KOPT-K1 (cell line): ENCODE measurements around the gene ECT2L.

ENCODE experiments used
- H3K27ac ChIP-seq: fragments of 200-600 bp; sonication (generic); 2 replicates; pipeline ENCODE4 v1.5.1; 2016; ENCODE audit warnings: antibody characterized with exemption, mild to moderate bottlenecking, low read depth, low read length; ENCODE audit not compliant: poor library complexity, severe bottlenecking
- H3K36me3 ChIP-seq: fragments of 200-600 bp; sonication (generic); 2 replicates; pipeline ENCODE4 v1.5.1; 2017; ENCODE audit warnings: antibody characterized with exemption, mild to moderate bottlenecking, low read length, moderate library complexity; ENCODE audit not compliant: insufficient read depth
- H3K9me3 ChIP-seq: fragments of 200-600 bp; sonication (generic); 2 replicates; pipeline ENCODE4 v1.5.1; 2017; ENCODE audit warnings: antibody characterized with exemption, low read length, mild to moderate bottlenecking; ENCODE audit not compliant: insufficient read depth, poor library complexity, severe bottlenecking

Gene ECT2L

DNA sequence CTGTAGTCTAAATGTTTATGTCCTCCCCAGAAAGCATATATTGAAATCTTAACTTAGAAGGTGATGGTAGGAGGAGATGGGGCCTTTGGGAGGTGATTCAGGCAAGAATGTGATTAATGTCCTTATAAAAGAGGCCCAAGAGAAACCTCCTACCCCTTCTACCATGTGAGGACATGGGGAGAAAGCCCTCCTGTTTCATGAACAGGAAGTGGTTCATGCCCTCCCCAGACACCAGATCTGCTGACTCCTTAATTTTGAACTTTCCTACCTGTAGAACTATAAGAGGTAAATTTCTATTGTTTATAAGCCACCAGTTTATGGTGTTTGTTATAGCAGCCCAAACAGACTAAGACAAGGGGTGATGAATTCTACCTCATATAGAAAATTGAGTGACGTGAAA is 8.7 kb upstream of the ECT2L start:
- H3K36me3 ChIP-seq = no peaks in the 10 kb centered on the region
- H3K9me3 ChIP-seq = no peaks in the 10 kb centered on the region
- no peak overlapping the region for H3K27ac ChIP-seq

DNA sequence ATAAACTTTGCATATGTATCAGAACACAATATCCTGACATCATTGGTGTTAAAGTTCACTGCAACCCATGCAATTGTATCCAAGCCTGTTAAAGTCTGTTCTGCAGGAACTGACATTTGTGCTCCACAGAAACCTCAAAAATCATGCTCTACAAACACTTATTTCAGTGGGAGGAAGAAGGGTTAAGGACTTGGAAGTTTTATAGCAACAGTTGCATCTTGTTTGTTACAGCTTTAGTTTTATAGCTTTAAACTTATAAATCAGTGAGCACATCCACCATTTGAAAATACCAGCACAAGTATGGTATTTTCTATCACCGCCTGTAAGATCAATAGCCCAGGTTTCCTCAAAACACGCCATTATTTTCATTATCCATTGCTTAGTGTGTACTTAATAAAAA is 884 bp downstream of the ECT2L start:
- no peak overlapping the region for H3K27ac ChIP-seq
- no peaks in the 10 kb centered on the region for H3K36me3 ChIP-seq
- no peaks in the 10 kb centered on the region for H3K9me3 ChIP-seq

DNA sequence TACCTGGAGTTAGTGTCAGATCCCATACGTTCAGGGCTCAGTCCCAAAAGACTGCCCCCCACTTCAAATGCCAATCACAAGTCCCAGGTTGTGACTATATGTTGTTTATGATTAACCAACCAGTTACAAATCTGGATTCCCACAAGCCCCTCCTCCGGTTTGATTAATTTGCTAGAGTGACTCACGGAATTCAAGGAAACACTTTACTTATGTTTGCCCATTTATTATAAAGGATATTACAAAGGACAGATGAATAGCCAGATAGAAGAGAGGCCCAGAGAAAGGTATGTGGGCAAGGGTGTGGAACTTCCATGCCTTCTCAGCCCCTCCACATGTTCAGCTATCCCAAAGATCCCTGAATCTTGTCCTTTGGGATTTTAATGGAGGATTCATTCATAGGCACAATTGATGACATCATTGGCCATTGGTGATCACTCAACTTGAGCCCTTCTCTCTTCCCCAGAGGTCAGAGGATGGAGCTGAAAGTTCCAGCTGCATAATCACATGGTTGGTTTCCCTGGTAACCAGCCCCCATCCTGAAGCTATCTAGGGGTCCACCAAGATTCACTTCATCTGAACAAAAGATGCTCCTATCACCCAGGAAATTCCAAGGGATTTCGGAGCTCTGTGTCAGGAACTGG is 2.0 kb downstream of the ECT2L start:
- Histone ChIP-seq H3K9me3 (no peaks in the 10 kb centered on the region), H3K27ac (no peak overlapping the region), H3K36me3 (no peaks in the 10 kb centered on the region)

DNA sequence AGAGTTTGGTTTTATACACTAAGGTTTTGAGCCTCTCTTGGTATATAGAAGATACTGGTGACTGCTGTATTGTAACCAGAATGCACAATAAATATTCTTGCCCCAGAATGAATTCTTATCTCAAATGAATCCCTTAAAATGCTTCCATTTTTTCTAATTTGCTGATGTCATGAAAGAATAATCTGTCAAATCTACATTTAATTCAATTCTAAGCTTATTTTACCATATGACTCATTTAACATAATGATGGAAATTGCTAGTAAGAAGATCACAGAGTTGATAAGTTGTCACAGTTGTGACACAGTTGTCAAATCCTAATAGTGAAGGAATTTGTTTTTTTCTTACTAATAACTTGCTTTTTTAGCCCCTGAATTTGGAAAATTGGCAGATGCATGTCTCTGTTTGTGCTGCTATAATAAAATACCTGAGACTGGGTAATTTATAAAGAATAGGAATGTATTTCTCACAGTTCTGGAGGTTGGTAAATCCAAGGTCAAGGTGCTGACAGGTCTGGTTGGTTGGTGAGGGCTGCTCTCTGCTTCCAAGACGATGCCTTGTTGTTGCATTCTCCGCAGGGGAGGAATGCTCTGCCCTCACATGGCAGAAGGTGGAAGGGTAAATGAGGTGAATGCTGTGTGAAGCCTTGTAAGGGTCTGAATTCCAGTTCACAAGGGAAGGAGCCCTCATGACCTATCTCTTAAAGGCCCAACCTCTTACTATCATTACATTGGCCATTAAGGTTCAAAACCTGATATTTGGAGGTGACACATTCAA is 4.7 kb downstream of the ECT2L start:
- H3K27ac ChIP-seq = no peak overlapping the region
- H3K36me3 ChIP-seq = no peaks in the 10 kb centered on the region
- H3K9me3 ChIP-seq = no peaks in the 10 kb centered on the region

DNA sequence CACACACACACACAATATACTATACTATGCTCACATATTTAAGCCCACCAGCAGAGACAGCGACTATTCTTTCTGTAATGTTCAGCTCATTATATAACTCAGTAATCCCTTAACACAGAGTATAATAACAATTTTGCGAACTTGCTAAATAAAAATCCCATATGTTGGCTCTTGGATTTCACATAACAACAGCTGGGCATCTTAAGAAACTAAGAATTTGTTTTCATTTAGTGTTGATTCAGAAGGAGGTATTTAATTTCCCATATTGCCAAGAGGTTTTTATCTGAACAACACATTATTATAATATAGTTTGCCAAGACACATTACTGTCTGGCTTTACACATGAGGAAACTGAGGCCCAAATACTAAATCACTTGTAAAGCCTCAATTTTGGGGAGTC is 7.4 kb downstream of the ECT2L start:
- H3K27ac ChIP-seq = no peak overlapping the region
- no peaks in the 10 kb centered on the region for H3K9me3 ChIP-seq
- no peaks in the 10 kb centered on the region for H3K36me3 ChIP-seq

DNA sequence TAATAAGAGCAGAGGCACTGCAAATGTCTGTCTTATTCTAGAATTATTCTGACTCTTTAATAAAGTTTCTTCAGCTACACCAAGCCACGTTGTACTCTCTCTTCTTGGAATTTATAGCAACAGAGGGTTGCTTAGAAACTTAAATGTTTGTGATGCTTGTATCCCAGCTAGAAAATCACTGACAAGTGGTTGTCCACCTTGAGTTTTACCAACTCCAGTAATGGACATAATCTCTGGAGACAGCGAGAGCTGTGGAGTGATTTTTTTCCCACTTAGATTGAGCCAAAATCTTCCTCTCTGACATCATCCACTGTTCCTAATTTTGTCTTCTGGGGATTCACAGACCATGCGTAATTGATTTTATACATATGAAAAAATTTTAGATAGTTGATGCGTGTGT is 8.0 kb downstream of the ECT2L start:
- no peaks in the 10 kb centered on the region for H3K36me3 ChIP-seq
- no peak overlapping the region for H3K27ac ChIP-seq
- H3K9me3 ChIP-seq = no peaks in the 10 kb centered on the region

DNA sequence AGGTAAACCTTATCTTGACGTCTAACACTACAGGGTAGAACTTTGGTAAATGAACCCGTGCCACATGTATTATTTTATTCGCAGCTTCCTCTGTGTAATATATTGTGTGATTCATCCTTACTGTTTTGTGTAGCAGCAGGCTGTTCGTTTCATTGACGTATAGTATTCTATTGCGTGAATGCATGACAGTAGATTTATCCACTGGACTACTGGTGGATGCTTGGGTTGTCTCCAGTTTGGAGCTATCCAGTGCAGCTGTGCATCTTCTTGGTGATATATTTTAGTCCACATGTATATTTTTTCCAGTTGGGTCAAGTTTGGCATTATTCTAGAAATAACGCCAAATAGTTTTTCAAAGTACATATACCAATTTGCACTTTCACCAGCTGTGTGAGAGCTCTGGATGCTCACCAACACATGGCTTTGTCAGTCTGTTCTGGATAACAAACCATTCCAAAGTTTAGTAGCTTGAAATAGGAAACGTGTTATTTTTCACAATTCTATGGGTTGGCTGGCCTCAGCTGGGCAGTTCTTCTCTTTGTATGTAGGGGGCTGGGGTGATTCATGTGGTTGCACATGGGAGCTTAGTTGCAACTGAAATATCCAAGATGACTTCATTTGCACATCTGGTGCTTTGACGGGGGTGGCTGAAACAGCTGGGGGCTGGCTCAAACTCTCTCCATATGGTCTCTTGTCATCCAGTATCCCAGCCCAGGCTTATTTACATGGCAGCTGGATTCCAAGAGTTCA is 9.3 kb downstream of the ECT2L start:
- no peaks in the 10 kb centered on the region for H3K9me3 ChIP-seq

DNA sequence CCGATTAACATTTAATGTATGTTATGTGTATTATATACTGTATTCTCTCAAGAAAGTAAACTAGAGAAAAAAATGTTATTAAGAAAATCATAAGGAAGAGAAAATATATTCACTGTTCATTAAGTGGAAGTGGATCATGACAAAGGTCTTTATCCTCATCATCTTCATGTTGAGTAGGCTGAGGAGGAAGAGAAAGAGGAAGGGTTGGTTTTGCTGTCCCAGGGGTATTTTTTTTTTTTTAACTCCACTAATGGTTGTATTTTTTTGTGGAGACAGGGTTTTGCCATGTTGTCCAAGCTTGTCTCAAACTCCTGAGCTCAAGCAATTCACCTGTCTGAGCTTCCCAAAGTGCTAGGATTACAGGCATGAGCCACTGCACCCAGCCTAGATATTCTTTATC is 11.0 kb downstream of the ECT2L start:
- Histone ChIP-seq H3K36me3 (no peaks in the 10 kb centered on the region), H3K27ac (no peak overlapping the region), H3K9me3 (no peaks in the 10 kb centered on the region)

More for the DNA sequence above, 9.3 kb downstream of the ECT2L start:
- Histone ChIP-seq H3K36me3 (no peaks in the 10 kb centered on the region), H3K27ac (no peak overlapping the region)

DNA sequence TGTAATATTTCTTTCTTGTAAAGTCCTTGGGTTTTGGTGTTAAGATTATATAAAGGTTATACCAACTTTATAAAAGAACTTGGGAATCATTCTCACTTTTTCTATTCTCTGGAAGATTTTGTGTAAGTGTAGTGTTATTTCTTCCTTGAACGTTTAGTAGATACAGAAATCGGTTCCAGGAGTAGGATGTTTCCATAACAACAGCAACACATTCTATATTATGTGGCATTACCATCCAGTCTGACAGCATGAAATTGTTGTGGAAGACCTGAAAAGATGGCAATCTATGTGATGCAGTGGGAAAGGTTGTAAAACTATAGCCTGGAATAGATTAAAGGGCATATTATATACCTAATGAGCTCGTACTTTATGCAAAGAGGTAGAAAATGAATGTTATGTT is 13.8 kb downstream of the ECT2L start:
- Histone ChIP-seq H3K36me3 (no peaks in the 10 kb centered on the region), H3K9me3 (no peaks in the 10 kb centered on the region), H3K27ac (no peak overlapping the region)

DNA sequence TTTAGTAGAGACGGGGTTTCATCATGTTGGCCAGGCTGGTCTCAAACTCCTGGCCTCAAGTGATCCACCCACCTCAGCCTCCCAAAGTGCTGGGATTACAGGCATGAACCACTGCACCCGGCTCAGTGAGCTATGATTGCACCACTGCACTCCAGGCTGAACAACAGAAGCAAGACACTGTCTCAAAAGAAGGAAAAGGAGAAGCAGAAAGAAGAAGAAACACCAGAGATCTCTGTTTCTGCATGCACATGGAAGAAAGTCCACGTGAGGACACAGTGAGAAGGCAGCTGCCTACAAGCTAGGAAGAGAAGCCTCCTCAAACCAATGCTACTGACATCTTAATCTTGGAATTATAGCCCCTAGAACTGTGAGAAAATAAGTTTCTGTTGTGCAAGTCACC is 16.0 kb downstream of the ECT2L start:
- Histone ChIP-seq H3K9me3 (no peaks in the 10 kb centered on the region), H3K27ac (no peak overlapping the region), H3K36me3 (no peaks in the 10 kb centered on the region)

DNA sequence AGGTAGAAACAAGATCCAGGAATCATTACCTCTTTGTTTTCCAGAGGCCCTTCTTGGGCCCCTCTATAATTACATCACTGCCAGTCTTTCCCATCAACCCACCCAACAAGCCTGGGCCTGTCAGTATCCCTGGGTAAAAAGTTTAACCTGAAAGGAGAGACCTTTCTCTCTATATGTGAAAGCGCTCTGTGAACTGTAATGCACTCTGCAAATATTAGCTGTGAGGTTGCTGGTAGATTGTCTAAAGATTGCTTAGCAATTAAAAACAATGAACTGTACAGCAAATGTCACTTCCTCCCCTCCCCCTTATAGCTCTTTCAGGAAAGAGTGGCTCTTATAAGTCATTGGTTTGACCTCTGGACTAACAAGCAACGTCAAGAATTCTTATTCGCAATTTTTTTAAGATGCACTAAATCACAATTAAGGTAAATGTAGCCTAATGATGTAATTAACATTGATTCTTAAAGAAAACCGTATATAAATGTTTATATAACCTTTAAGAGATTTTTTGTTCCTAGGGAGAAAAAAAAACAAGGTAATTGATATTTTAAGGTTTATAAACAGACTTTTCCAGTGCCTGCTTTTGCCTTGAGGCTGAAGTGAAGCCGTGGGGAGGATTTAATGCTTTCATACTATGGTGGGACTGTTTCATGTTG is 18.4 kb downstream of the ECT2L start:
- Histone ChIP-seq H3K27ac (no peak overlapping the region), H3K9me3 (no peaks in the 10 kb centered on the region), H3K36me3 (no peaks in the 10 kb centered on the region)

DNA sequence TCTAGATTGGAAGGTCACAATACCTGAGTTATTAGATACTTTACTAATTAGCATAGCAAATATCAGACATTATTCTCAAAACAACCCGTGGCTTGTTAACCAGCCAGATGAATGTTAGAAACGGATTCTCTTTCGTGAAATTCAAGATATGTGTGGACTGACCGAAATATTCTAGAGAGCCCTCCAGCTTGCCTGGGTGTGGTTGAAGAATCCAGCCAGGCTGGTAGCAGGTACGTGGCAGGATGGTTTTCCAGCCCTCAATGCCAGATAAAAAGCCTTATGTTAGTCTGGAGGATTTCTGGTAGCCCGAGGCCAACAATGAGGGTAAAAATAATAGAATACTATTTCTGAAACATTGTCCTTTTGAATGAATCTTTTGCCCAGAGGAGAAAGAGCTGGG is 19.3 kb downstream of the ECT2L start:
- Histone ChIP-seq H3K36me3 (no peaks in the 10 kb centered on the region), H3K27ac (no peak overlapping the region), H3K9me3 (no peaks in the 10 kb centered on the region)

DNA sequence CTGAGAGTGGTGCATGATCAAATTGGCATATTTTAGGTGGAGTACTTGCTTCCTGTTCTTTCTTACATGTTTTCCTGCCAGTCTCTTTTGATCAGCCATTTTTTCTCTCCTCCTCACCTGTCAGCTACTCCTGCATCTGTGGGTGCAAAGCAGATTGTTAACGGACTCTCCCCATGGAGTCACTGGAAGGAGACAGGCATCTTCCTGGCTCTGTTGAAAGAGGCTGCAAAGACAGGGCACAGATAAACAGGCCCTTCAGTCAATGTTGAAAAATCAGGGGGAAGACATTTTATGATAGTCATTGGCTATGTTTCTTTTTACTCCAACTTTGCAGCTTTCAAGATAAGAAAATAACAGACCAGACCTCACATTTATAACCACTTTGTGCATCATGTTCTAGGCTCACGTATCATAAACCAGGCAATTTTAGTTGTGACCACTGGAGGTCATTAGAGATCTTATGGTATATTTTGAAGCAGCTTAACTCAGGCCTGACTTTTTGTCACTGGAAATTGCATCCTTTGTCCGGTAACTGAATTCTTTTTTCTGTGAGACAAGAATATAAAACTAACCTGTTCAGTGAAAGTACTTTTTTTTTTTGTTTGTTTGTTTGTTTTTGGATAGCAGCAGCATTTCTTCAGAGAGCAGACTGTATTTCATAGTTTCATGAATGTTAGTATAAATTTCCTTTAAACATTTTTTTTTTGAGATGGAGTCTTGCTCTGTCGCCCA is 20.1 kb downstream of the ECT2L start:
- Histone ChIP-seq H3K9me3 (no peaks in the 10 kb centered on the region), H3K27ac (no peak overlapping the region), H3K36me3 (no peaks in the 10 kb centered on the region)

DNA sequence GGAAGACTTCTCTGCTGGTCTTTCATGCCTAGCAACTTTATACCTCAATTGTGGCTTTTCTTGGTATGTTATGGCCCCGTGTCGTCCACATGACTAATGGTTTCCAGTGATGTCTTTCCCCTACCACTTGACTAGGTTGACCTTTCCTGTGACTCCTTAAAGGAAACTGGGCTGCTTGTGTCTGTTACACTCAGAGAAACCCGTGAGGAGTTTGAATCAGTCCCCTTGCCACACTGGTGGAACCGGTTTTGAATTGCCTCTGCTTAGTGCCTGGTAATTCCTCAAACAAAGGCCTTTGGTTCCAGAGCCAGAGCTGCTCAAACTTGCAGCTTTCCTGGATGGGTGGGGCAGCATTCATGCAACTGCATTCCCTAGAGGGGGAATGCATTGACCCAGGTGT is 21.9 kb downstream of the ECT2L start:
- Histone ChIP-seq H3K36me3 (no peaks in the 10 kb centered on the region), H3K9me3 (no peaks in the 10 kb centered on the region), H3K27ac (no peak overlapping the region)
